Loucy (cell line): ENCODE data around the gene GREB1L.

Source experiments
- EZH2phosphoT487 ChIP-seq: fragments of 200-600 bp; IDR thresholded peaks from 2 replicates; pipeline ENCODE4 v1.6.1; 2018; ENCODE audit warnings: antibody characterized with exemption, mild to moderate bottlenecking, moderate library complexity, borderline replicate concordance
- TF ChIP-seq, protein P1 (sequence below): fragments of 200-600 bp; sonication (generic); conservative IDR thresholded peaks from 2 replicates; pipeline ENCODE4 v1.5.1; 2014; ENCODE audit warnings: mild to moderate bottlenecking, antibody characterized with exemption, low read length

DNA sequence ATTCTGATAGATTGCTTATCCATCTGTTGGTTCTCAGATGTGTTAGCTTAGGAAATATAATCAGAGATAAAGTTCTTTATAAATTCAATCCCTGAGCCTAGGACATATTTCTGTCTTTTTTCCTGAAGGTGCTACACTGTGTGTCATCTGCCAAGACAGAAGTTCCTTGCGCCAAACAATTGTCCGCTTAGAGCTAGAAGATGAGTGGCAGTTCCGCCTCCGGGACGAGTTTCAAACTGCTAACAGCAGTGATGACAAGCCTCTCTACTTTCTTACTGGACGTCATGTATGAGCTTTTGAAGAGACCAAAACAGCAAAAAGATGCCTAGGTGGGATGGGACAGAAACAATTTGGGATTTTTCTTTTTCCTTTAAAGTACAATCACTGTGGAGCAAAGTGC is 280.5 kb downstream of the GREB1L start:
- TF ChIP-seq, protein P1, sequence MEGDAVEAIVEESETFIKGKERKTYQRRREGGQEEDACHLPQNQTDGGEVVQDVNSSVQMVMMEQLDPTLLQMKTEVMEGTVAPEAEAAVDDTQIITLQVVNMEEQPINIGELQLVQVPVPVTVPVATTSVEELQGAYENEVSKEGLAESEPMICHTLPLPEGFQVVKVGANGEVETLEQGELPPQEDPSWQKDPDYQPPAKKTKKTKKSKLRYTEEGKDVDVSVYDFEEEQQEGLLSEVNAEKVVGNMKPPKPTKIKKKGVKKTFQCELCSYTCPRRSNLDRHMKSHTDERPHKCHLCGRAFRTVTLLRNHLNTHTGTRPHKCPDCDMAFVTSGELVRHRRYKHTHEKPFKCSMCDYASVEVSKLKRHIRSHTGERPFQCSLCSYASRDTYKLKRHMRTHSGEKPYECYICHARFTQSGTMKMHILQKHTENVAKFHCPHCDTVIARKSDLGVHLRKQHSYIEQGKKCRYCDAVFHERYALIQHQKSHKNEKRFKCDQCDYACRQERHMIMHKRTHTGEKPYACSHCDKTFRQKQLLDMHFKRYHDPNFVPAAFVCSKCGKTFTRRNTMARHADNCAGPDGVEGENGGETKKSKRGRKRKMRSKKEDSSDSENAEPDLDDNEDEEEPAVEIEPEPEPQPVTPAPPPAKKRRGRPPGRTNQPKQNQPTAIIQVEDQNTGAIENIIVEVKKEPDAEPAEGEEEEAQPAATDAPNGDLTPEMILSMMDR = no peak
- no peak for TF ChIP-seq EZH2phosphoT487
